ENCODE data around the gene NXN. TPM values are rescaled to one million over a fixed set of nuclear protein-coding genes. Genes with fewer than 3 reads are reported as not detected.

NXN gene
- total RNA-seq, 4 donors from 2014 or later, result 11.3 to 51.6 (median 31.8) TPM

DNA sequence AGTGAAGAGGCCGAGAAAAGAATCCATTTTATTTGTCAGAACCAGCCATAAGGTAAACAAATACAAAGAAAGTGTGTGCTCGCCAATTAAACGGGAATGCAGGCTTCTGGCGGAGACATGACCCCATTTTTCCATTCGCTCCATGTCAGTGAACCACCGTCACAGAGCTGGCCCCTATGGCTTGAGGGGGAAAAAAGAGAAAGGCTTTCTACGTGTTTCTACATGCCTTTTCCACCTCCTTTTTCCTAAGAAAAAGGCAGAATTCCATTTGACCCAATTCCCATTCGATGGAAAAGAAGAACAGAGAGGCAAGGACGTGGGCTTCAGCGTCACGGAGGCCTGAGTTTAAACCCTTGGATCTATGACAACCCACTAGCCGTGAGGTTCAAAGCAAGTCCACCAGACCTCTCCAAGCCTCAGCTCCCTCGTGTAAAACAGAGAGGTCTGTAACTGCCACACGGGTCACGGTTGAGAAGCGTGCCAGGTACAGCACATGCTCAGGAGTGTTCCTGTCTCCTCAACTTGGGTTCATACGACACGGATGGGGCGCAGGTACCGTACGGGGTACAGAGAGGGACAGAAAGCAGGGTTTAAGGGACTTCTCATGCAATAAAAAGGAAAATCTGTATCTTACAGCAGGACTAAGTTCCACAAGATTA lies 91.9 kb downstream of the NXN start:
- WGBS, 2 donors, result 66 to 71% methylated on average over 21 of the region's 21 CpGs
- no peak for DNase-seq (ENCODE audit: low spot score in 2 of 2)
- intact Hi-C loops (cut with DNase I; ENCODE audit: low total_unique reads), result no loop called here

DNA sequence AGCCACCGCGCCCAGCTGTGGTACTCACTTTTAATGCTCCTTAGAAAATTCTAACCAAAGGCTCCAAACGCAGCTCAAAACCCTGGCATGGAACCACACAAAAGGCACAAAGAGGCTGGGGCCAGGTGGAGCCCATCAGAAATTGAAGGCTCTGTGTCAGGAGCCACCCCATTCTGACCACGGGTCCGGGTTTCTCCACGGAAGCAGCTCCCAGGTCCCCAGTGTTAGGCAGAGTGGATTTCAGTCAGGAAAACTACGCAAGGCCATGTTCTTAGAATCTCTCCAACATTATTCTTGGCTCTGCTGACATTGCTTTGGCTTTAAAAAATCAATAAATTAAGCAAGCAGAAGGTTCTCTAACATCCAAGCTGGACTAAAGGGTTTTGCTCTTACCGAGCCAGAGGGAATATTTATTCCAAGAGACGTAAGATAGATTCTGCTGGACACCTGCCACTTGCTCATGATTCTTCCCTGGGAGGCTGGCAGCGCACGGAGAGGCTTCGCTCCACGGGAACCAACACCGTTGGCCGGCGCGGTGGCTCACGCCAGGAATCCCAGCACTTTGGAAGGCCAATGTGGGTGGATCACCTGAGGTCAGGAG lies 93.5 kb downstream of the NXN start:
- intact Hi-C loops (cut with DNase I; ENCODE audit: low total_unique reads), result no loop called here
- TF ChIP-seq POLR2A (IDR thresholded peaks at IDR 0.05), result no peak
- TF ChIP-seq, protein P1, sequence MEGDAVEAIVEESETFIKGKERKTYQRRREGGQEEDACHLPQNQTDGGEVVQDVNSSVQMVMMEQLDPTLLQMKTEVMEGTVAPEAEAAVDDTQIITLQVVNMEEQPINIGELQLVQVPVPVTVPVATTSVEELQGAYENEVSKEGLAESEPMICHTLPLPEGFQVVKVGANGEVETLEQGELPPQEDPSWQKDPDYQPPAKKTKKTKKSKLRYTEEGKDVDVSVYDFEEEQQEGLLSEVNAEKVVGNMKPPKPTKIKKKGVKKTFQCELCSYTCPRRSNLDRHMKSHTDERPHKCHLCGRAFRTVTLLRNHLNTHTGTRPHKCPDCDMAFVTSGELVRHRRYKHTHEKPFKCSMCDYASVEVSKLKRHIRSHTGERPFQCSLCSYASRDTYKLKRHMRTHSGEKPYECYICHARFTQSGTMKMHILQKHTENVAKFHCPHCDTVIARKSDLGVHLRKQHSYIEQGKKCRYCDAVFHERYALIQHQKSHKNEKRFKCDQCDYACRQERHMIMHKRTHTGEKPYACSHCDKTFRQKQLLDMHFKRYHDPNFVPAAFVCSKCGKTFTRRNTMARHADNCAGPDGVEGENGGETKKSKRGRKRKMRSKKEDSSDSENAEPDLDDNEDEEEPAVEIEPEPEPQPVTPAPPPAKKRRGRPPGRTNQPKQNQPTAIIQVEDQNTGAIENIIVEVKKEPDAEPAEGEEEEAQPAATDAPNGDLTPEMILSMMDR (IDR thresholded peaks at IDR 0.05), result no peak
- DNase-seq (ENCODE audit: low spot score in 2 of 2), result peak; percentile 63 to 93
- WGBS, 2 donors, result 34 to 35% methylated on average over 18 of the region's 18 CpGs
- H3K4me3 ChIP-seq (ENCODE audit: low read depth, poor library complexity, severe bottlenecking), result no peak overlapping the region

More for the DNA sequence above, 91.9 kb downstream of the NXN start:
- H3K4me3 ChIP-seq (ENCODE audit: low read depth, poor library complexity, severe bottlenecking), result no peak overlapping the region
- TF ChIP-seq, protein P1 (IDR thresholded peaks at IDR 0.05), result no peak
- no peak for TF ChIP-seq POLR2A (IDR thresholded peaks at IDR 0.05)

DNA sequence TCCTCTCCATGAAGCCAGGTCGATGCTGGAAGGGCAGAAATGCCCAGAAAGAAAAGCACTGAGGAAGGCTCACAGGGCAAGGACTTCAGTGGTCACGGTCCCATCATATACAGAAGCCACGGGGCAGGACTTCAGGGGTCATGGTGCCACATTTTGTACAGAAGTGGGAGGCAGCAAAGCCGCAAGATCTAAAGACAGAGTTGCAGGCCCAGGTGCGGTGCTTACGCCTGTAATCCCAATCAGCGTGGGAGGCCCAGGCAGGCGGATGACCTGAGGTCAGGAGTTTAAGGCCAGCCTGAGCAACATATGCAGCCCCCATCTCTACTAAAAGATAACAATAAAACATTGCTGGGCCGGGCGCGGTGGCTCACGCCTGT lies 96.0 kb downstream of the NXN start:
- no peak overlapping the region for H3K4me3 ChIP-seq (ENCODE audit: low read depth, poor library complexity, severe bottlenecking)
- TF ChIP-seq, protein P1 (IDR thresholded peaks at IDR 0.05), result no peak
- TF ChIP-seq POLR2A (IDR thresholded peaks at IDR 0.05), result no peak
- no peak for DNase-seq (ENCODE audit: low spot score in 2 of 2)
- WGBS, 2 donors, result 65 to 70% methylated on average over 10 to 12 of the region's 12 CpGs
- intact Hi-C loops (cut with DNase I; ENCODE audit: low total_unique reads), result no loop called here

DNA sequence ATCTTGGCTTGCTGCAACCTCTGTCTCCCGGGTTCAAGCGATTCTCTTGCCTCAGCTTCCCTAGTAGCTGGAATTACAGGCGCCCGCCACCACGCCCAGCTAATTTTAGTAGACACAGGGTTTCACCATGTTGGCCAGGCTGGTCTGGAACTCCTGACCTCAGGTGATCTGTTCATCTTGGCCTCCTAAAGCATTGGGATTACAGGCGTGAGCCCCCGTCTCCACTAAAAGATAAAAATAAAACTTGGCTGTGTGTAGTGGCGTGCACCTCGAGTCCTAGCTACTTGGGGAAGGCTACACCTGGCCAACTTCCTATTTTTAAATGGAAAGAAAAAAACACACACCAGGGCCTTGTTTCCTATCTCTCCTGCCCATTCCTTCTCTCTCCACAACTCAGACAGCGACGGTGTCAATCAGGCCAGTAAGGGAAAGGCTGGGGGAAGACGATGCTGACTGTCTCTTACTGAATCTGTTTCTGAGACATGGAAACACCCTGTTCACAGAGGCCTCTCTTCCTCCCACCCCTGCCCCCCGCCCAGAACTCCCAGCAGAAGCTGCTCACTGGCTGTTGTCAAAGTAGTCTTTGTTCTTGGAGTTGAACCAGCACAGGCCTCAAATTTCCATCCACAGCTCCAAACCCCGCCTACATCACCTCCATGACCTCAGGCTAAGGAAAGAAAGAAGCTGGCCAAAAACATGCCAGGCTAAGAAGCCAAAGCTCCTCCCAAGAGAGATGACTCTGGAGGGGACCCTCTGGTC lies 96.6 kb downstream of the NXN start:
- WGBS, 2 donors, result 28 to 51% methylated on average over 14 of the region's 14 CpGs
- no peak overlapping the region for H3K4me3 ChIP-seq (ENCODE audit: low read depth, poor library complexity, severe bottlenecking)
- no peak for TF ChIP-seq POLR2A (IDR thresholded peaks at IDR 0.05)
- TF ChIP-seq, protein P1 (IDR thresholded peaks at IDR 0.05), result no peak
- intact Hi-C loops (cut with DNase I; ENCODE audit: low total_unique reads), result no loop called here
- peak in 1 of 2 donors; percentile 69 for DNase-seq (ENCODE audit: low spot score in 2 of 2)

DNA sequence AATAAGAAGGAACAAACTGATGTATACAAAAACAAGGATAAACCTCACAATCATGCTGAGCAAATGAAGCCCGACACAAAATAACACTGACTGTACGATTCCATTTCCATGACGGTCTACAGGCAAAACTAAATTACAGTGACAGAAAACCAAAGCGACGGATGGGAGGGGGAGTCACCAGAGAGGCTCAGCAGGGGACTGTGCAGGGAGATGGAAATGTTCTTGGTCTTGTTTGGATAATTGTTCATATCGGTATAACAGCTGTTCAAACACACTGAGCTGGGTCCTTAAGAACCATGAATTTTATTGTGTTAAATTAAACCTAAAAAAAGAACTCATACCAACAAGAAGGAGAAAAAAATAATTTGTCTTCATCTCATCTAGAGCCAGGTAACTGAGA lies 97.8 kb downstream of the NXN start:
- intact Hi-C loops (cut with DNase I; ENCODE audit: low total_unique reads), result no loop called here
- DNase-seq (ENCODE audit: low spot score in 2 of 2), result no peak
- WGBS, 2 donors, result 89 to 94% methylated on average over 6 of the region's 6 CpGs
- TF ChIP-seq, protein P1 (IDR thresholded peaks at IDR 0.05), result no peak
- TF ChIP-seq POLR2A (IDR thresholded peaks at IDR 0.05), result no peak
- no peak overlapping the region for H3K4me3 ChIP-seq (ENCODE audit: low read depth, poor library complexity, severe bottlenecking)
